NCI-H2107 (cell line): ENCODE measurements around the gene L3MBTL4.
"Not testable (repeated sequence)": the region's sequence is repeated elsewhere in the genome, so short reads cannot be mapped to it uniquely, and the experiment has no call there.

ENCODE experiments used
- DNase-seq: peaks from one replicate; lab custom pipeline; 2025; lab: John Stamatoyannopoulos, UW

Gene L3MBTL4

DNA sequence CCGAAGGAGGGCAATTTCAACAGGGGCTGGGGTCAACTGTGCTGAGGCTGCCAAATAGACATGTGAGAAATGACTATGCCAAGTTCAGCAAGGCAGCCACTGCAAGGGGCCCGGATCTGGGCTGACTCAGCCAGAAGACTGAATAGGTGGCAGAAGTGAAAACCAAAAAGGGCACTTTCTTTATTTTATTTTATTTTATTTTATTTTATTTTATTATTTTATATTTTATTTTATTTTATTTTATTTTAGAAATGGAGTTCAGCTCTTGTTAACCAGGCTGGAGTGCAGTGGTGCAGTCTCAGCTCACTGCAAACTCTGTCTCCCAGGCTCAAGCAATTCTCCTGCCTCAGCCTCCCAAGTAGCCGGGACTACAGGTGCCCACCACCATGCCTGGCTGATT, 228.9 kb downstream of the L3MBTL4 start:
- DNase-seq: not testable (repeated sequence)

DNA sequence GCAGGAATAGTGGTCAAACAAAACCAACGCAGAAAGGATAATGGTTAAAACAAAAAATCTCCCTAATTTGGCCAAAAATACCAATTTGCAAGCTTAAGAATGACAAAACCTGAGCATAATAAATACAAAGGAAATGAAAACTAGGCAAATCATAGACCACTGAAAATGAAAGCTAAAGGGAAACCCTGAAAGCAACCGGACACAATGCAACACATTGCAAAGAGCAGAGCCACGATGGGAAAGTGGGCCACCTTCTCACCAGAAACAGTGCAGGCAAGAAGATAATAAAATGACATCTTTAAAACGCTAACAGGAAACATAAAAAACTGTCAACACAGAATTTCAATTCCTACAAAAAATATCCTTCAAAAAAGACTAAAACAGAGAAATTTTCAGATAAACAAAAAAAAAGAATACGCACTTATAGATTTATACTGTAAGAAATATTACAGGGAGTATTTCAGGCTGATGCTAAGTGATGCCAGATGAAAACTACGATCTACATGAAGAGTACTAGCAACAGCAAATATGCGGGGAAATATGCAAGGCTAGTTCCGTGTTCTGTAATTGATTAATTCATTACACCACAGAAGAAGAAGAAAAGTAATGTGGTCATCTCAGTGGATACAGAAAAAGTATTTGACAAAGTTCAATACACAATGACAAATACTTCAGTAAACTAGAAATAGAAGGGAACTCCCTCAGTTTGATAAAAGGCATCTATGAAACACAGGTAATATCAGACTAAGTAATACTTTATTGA, 239.5 kb downstream of the L3MBTL4 start:
- DNase-seq: no peak

DNA sequence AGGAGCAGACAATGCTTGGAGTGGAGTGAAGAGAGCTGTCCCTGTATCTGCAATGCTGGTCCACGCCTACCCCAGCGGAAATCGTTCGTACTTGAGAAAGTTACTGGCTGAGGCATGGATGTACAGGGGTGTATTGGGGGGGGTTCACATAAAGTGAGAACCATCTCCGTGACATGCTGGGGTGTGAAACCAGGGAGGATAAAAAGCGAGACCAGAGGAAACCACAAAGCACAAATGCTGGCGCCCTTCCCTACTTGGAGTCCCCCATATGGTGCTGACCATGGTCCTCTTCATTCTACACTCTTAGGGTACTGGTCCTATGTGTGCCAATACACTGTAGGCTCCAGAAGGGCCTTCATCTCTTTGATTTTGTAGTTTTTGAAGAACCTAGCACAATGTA, 244.1 kb downstream of the L3MBTL4 start:
- DNase-seq: no peak

DNA sequence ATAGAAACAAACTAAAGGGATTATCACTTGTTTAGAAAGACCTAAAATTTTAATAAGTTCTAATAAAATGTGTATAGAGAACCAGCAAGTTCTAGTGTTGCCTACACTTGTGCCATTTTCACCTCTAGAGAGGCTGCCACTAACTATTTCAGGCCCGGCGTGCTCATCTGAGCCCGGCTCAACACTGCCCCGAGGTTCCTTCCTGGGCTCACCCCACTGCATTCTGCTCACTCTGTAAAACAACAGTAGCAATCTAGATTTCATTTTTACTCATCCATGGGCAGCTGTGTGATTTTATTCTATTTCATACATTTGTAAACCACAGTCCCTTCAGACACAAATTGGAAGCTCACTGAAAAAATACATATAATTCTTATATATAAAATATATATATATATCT, 253.2 kb downstream of the L3MBTL4 start:
- DNase-seq: no peak

DNA sequence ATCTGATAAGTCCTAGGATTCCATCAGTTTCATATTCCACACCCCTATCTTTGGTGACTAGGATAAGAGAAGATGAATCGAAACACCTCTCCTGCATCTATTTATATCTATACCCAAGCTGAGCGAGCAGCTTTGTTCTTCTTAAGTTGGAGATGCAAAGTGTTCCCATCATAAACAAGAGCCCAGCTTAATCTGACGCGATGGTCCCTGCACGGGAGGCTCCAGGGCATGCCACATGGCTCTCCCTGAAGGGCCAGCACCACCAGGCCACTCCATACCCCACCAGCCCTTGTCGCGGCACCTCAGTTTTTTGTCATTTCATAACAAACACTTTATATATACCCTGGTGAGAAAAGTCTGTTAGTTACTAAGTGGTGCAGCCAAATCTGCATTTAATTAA, 255.3 kb downstream of the L3MBTL4 start:
- no peak for DNase-seq

DNA sequence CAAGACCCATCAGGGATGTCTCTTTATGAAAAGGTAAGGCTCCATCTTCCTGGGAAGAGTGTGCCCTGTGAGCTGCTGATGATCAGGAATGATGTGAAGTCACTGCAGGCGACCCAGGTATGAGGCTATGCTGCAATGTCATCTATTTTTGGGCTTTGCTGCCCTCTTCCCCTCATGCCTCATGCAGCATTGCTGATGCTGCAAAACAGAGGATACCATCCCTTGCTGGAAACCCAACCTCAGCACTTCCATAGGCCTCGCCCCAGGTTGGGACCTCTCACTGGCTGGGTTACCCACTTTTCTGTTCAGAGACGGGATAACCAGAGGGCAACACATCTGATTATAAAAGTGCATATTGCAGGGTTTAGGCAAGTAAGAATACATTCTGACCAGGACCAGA, 255.8 kb downstream of the L3MBTL4 start:
- DNase-seq: no peak

DNA sequence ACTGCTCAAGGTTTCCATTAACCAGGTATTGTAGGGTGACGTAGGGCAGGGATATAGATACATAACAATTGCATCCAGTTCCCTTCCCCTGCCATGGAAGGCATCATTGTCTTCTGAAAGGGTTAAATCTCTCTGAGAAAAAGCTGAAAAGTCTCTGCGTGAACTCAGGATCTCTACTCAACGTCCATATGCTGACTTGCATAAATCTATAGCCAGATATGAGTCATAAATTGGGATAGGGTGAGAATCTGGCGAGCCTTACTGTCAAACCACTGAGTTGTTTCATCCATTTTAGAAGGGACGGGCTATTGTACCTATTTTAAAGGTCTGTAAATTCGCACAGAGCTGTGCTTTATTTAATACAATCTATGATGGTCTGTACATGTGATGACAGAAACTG, 258.3 kb downstream of the L3MBTL4 start:
- no peak for DNase-seq

DNA sequence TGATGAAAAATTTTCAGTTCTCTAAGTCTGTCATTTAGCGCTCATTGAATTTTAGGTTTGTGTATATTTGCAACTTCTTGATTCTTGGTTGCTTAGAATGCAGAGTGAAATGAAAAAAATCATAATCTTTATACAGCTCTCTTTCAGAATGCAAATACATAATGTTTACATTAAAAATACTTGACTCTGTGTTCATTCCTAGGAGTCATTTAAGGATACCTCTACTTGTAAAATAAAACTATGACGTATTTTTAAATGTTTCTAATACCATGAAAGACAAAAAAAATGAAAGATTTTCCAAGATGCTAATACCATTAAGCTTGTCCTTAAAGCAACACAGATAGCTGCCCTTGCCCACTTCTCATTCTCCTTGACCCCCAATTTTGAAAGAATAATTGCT, 259.0 kb downstream of the L3MBTL4 start:
- DNase-seq: no peak

DNA sequence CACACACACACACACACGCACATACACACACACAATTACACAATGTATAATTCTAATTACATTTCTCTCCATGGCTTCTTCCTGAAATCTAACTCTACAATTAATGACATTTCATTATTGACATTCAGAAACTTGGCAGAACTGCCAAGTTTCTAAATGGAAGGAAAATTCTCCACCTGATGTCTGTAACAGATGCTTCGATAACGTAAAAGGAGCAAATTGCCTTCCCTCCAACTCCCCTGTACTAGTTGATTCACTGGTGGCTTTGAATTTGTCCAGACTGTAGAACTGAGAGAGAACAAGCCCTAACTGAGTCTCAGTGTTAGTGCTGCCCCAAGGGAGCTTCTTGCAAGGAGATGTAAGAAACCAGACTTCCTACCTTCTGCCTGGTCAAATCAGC, 264.3 kb downstream of the L3MBTL4 start:
- DNase-seq: no peak

DNA sequence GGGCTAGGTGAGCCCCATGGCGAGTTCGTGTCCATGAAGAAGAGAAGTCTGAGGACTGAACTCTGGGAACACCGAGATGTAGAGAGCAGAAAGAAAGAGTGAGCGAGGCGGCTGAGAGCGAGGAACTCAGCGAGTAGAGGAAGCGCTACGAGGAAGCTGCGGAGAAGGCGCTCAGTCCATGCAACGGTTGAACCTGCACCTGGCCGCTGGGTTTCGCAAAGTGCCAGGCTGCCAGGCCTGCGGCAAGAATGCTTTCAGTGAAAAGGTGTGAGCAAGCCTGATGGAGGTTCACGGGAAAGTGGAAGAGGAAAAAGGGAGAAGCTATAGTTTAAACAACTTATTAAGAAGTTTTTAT, 268.4 kb downstream of the L3MBTL4 start:
- DNase-seq: no peak

DNA sequence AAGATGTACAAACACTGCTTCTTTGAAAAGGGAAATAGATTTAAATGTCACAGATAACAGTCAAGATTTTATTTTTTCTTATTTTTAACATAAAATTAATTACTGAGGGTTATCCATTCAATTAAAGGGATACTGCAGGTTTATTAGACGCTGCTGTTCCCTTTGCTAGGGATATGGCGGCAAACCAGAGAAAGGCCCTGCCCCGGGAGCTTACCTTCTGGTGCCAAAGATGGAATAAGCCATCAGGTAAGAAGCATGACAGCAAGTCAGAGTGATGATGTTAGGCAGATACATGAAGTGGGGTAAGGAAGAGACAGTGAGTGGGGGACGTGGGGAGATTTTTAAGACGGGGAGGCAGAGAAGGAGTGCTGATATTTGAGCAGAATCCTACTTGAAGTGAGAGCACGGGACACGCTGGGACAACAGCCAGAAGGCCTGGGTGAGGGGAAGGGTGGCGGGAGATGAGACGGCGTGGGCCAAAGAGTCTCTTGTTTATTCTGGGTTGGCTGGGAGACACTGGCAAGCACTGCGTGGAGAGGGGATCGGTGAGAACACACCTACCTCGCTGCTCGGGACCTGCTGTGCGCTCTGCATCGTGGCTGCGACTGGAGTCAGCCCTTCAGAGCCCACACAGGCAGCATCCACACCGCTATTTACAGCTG, 268.9 kb downstream of the L3MBTL4 start:
- DNase-seq: no peak

DNA sequence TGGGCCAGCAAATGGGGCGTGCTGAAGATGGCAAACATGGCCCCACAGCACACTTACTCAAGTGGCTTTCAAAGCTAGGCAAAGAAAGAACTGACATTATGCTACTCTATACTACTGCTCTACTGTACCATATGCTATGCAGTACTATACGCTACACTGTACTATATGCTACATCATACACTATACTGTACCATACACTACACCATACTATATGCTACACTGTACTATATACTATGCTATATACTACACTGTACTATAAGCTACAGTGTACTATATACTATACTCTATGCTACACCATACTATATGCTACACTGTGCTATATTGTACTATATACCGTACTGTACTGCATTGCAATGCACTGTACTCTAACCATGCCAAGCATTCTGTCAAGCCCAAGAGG, 275.7 kb downstream of the L3MBTL4 start:
- no peak for DNase-seq

DNA sequence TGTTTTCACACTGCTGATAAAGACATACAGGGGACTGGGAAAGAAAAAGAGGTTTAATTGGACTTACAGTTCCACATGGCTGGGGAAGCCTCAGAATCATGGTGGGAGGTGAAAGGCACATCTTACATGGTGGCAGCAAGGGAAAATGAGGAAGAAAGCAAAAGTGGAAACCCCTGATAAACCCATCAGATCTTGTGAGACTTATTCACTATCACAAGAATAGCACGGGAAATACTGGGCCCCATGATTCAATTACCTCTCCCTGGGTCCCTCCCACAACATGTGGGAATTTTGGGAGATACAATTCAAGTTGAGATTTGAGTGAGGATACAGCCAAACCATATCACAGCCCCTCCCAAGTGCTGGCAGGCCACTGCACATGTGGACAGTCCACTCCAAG, 278.8 kb downstream of the L3MBTL4 start:
- DNase-seq: not testable (repeated sequence)

DNA sequence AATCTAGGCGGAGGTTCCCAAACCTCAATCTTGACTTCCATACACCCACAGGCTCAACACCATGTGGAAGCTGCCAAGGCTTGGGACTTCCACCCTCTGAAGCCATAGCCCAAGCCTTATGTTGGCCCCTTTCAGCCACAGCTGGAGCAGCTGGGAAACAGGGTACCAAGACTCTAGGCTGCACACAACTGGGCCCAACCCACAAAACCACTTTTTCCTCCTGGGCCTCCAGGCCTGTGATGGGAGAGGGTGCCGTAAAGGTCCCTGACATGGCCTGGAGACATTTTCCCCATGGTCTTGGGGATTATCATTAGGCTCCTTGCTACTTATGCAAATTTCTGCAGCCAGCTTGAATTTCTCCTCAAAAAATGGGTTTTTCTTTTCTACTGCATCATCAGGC, 279.7 kb downstream of the L3MBTL4 start:
- not testable (repeated sequence) for DNase-seq

DNA sequence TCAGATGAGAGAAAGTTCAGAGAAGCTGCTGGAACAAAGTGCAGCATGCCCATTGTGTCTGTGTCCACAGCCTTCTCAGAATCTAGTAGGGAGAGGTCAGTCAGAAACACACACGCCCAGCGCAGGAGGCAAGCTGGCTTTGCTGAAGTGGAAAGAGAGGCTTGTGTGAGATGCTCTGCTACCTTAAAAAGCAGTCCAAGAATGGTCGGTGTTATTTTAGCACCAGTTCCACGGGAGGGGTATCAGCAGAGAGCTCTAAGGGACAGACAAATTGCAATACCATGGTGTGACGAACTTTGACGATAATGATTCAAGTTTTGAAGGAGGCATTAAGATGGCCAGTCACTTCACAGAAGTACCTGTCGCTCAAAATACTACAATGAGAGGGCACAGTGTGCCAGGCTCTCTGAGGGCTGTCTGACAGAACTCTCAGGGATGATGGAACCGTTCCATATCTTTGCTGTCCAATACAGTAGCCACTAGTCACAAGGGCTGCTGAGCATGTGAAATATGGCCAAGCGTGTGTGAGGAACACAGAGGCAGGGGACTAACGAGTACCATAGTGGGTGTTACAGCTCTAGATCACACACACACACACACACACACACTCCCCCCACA, 281.9 kb downstream of the L3MBTL4 start:
- no peak for DNase-seq

DNA sequence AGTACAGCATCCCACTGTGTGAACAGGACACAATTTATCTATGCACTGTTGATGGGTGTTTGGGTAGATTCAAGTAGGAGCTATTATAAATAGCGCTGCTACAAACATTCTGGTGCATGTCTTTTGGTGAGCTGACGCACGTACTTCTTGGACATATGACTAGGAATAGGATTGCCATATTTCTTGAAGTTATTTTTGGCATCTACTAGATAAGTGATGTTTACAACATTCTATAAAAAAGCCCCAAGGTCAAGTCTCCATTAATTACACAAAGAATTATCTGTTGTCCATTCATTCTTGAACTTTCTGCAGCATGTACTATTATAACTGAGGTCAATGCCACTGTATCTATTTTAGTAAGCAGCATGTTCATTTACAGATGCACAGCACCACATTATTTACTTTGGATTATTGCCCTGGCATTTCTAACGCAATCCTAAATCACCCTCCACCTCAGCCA, 293.9 kb downstream of the L3MBTL4 start:
- DNase-seq: no peak

DNA sequence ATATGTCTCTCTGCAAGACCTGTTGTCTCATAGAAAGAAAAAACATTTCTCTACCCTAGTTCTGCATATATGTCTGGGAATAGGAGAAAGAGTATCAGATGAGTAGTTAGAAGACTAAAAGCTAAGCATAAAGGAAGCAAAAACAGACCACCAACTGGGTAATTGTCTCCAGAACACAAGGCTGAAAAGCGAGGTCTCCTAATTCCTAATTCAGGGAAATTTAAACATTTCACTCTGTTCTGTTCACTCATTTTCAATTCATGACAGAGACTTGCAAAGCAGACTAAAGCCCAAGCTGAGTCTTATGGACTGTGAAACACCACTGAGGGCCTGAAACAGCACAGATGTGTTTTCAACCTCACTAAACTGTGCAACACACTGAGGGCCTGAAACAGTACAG, 294.9 kb downstream of the L3MBTL4 start:
- DNase-seq: no peak

DNA sequence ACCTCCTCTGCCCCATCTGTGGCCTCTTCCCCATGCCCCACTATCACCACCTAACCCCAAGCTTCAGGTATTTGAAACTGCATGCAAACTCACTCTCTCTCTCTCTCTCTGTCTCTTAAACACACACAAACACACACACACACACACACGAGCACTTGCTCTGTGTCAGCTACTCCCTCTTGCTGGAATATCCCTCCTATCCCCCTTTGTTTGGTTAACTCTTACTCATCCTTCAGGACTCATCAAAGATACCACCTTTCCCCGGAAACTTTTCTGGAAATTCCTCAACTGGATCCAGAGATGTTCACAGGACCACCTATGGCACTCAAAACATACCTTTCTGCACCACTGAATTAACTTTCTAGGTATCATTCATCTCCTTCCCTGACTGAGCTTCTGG, 296.6 kb downstream of the L3MBTL4 start:
- no peak for DNase-seq

DNA sequence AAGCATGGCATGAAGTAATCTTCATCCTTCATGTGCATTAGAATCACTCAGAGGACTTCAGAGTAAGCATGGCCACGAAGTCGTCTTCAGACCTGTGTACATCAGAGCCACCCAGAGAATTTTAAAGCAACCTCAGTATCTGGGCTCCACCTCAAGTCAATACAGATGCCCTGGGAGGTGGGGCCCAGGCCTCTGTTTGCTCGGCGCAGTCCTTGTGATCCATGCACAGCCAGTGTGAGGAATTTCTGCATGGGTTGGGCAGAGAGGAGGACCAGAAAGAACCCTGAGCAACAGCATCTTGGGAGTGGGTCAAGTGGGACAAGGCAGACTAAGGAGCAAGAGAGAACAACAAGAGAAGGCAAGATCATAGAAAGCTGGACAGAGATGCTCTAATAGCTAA, 299.0 kb downstream of the L3MBTL4 start:
- no peak for DNase-seq

DNA sequence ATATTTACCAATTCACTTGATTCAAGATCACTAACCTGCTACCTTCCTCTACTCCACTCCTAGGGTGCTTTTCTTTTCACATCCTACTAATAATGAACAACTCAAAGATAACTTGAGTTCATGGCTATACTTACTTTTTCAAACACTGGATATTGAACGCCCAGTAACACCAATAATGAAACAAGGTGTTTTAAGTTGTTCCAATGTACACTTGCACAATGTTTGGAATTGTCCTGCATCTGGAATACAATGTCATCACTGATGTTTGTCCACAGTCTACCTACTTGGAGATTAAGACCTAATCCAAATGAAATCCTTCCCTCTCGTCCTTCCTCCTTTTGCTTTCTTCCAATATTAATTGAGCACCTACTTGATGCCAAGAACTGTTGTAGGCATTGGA, 301.1 kb downstream of the L3MBTL4 start:
- no peak for DNase-seq

DNA sequence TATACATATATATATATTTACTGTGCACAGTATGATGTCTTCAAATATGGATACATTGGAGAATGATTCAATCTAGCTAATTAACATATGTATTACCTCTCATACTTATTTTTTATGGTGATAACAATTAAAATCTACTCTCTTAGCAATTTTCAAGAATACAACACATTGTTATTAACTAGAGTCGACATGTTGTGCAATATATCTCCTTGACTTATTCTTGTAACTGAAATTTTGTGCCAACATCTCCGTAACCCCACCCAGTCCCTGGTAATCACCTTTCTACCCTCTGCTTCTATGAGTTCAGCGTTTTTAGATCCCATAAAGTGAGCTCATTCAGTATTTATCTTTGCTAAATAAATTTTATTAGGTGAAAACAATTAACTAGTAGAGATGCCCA, 303.0 kb downstream of the L3MBTL4 start:
- DNase-seq: no peak

DNA sequence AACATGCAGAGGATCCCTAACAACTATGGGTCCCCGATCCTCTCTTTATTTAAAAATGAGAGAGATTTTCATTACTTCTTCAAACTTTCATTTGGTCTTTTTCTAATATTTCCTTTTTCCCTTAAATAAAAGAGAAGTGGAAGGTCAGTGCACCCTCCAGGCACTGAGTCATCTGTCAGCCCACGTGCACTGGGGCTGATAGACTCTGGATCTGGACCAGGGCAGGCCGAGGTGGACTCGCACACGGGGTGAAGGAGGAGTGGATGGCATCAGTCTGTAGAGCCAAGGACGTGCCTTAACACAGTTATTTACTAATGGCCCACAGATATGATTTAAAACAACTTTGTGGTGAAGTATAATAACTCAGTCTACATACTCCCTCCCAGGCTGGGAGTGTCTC, 305.0 kb downstream of the L3MBTL4 start:
- no peak for DNase-seq

DNA sequence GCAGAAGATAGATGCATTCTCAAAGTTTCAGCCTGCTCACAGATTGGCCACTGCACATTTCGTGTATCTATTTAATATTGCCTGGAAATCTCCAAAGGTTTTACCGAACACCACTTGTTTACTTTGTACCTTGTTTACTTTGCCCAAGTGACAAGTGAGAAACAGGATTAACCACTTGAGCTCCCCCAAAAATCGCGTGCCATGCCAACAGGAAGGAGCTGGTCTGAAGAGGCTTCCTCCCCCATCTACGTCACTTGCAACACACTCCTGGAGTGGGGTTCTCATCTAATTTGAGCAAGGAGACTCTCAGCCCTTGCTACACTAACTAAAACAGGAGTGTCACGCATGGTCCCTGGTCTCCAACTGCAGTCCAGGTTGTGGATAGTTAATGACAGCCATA, 306.9 kb downstream of the L3MBTL4 start:
- no peak for DNase-seq
